ENCODE results near the gene IVD.

The IVD gene

DNA sequence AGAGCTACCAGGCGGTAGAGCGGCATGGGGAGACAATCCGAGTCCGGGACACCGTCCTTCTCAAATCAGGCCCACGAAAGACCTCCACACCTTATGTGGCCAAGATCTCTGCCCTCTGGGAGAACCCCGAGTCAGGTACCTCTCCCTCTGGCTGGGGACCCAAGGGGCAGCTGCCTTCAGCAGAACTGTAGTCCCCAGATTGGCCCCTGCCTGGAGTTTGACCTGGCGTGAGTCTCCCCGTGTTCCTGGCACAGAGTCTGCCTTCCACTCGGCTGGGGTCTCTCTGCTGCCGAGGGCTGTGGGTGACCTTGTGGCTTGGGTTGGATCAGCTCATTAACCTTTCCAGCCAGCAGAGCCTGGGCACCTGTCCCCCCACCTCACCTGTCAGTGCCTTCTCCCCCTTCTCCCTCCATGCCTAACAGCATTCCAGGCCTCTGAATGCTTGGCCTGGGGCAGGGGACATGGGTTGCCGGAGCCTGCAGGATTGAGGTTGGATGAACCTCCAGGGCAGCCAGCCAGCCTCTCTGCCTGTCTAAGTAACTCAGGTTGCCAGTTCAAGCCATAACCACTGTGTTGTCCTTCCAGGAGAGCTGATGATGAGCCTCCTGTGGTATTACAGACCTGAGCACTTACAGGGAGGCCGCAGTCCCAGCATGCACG, 58.4 kb downstream of the IVD start:
- DNase-seq: no peak

GRCh38 chr15:40464595-40465185, 59.1 kb downstream of the IVD start:
- DNase-seq: no peak

DNA sequence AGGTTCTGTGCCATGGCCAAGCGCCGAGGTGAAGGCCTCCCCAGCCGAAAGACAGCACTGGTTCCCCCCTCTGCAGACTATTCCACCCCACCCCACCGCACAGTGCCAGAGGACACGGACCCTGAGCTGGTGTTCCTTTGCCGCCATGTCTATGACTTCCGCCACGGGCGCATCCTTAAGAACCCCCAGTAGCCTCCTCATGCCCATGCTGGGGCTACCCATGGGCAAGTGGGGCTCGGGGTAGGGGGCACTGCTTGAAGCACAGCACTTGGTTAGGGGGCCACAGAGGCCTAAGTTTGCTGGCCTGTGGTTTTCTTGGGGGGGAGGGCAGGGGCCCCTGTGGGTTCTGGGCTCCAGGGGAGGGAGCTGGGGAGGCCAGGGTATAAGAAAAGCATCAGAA, 60.3 kb downstream of the IVD start:
- no peak for DNase-seq

GRCh38 chr15:40466426-40467260, 61.0 kb downstream of the IVD start:
- no peak for DNase-seq

GRCh38 chr15:40467261-40467615, 61.6 kb downstream of the IVD start:
- no peak for DNase-seq

DNA sequence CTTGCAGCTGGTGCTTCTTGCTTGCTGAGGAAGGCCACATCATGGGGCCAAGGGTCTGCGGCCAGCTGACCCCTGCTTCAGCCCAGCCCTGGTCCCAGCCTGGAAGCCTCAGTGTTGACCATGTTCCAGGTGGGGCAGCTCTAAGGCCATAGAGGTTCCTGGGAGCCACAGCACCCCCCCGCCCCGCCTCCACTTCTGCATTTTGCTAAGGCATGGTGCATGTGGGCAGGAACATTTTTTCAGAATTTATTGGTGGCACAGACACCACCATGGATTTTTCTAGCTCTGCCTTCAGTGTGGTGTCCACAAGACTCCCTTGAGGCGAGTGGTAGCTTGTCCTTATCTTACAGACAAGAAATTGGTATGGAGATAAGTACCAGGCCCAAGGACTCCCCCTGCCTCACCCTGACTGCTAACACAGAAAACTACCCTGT, 63.3 kb downstream of the IVD start:
- DNase-seq: no peak

GRCh38 chr15:40469776-40470390, 64.3 kb downstream of the IVD start:
- no peak for DNase-seq

GRCh38 chr15:40470423-40471104, 65.0 kb downstream of the IVD start, which contains the start of gene CHST14:
Gene CHST14 (plus strand): TSS chr15:40470984. CDS start chr15:40471214, 230 bp downstream.
- DNase-seq: peak; percentile 61

Measured in NCI-H1436 (cell line).